Ovary (tissue), 3 donors: ENCODE measurements around the gene TGM2.

Experiments used
- EP300 ChIP-seq: sonication (generic); formaldehyde crosslinking; IDR thresholded peaks from one replicate; pipeline ENCODE4 v1.6.1; 2017; ENCODE audit warnings: antibody characterized with exemption
- POLR2A ChIP-seq: fragments of 450-650 bp; IDR thresholded peaks from one replicate; pipeline ENCODE4 v1.6.1; 2017; ENCODE audit warnings: antibody characterized with exemption, mild to moderate bottlenecking, moderate library complexity
- TF ChIP-seq, protein P1 (sequence below), 3 donors: fragments of 450-650 bp in 2 of 3; fragments of 200-600 bp in 1 of 3; IDR thresholded peaks; one replicate each; pipeline versions ENCODE4 v1.5.1 to v1.8.0; 2016 to 2022; ENCODE audit warnings: antibody characterized with exemption in 3 of 3, mild to moderate bottlenecking in 1 of 3
- donor health status: DM: no; HTN: no; CAD: no.

DNA sequence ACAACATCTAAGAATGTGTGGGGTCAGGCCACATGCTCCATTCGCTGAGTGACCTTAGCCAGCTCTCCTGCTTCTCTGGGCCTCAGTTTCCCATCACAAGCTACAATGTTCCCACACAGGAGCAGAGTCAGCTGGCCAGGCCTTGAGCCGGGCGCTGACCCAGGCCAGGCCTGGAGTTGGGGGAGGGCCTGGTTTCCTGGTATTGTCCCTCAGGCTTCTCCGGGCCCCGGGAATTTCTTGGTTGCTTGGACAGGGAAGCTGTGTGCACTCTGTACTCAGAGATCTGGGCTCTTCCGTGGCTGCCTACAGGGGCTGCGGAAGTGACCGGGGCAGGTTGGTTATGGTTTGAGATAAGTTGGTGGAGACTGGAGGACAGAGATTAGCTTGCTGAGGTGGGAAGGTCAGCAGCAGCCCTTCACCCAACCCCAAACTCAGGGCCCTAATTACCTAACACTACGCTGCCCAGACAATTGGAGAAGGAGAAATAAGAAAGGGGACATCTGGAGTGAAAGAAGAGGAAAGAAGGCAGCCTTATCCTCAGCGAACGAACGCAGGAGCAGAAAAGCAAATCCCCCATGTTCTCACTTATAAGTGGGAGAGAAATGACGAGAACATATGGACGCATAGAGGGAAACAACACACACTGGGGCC lies 6.2 kb downstream of the TGM2 start:
- TF ChIP-seq EP300 (no peak), POLR2A (no peak)
- TF ChIP-seq, protein P1, sequence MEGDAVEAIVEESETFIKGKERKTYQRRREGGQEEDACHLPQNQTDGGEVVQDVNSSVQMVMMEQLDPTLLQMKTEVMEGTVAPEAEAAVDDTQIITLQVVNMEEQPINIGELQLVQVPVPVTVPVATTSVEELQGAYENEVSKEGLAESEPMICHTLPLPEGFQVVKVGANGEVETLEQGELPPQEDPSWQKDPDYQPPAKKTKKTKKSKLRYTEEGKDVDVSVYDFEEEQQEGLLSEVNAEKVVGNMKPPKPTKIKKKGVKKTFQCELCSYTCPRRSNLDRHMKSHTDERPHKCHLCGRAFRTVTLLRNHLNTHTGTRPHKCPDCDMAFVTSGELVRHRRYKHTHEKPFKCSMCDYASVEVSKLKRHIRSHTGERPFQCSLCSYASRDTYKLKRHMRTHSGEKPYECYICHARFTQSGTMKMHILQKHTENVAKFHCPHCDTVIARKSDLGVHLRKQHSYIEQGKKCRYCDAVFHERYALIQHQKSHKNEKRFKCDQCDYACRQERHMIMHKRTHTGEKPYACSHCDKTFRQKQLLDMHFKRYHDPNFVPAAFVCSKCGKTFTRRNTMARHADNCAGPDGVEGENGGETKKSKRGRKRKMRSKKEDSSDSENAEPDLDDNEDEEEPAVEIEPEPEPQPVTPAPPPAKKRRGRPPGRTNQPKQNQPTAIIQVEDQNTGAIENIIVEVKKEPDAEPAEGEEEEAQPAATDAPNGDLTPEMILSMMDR (IDR thresholded peaks at IDR 0.05) = no peak
